Esophagus muscularis mucosa (tissue), 4 donors: ENCODE measurements around the gene LAMA3. TPM values are rescaled to one million over a fixed set of nuclear protein-coding genes. Genes with fewer than 3 reads are reported as not detected.

Experiments
- DNase-seq: peaks from one replicate; pipeline ENCODE4 v3.0.0-alpha.2; 2017; ENCODE audit errors: extremely low spot score
- H3K27ac ChIP-seq, 4 donors: fragments of 200-600 bp; sonication (generic); replicated peaks in 1 of 4; 1 replicate in 3 of 4; 2 replicates in 1 of 4; pipeline ENCODE4 v1.5.1; 2016 to 2019; ENCODE audit warnings: mild to moderate bottlenecking in 1 of 4
- H3K27me3 ChIP-seq, 4 donors: fragments of 200-600 bp; sonication (generic); one replicate each; pipeline versions ENCODE4 v1.5.1 to v1.6.0; 2016 to 2019
- H3K36me3 ChIP-seq, 4 donors: fragments of 200-600 bp; sonication (generic); one replicate each; pipeline ENCODE4 v1.5.1; 2016 to 2019
- H3K4me1 ChIP-seq, 4 donors: fragments of 200-600 bp; sonication (generic); one replicate each; pipeline ENCODE4 v1.5.1; 2016 to 2019
- H3K4me3 ChIP-seq, 4 donors: fragments of 200-600 bp; sonication (generic); 1 replicate in 2 of 4; 2 replicates in 2 of 4; pipeline ENCODE4 v1.5.1; 2016 to 2019; ENCODE audit warnings: mild to moderate bottlenecking in 4 of 4, moderate library complexity in 1 of 4
- H3K9me3 ChIP-seq, 4 donors: fragments of 200-600 bp; sonication (generic); 1 replicate in 3 of 4; 2 replicates in 1 of 4; pipeline ENCODE4 v1.5.1; 2016 to 2019
- EP300 ChIP-seq: sonication (generic); formaldehyde crosslinking; IDR thresholded peaks from one replicate; pipeline ENCODE4 v1.6.1; 2017; ENCODE audit warnings: antibody characterized with exemption
- POLR2A ChIP-seq: fragments of 450-650 bp; IDR thresholded peaks from one replicate; pipeline ENCODE4 v1.6.1; 2017; ENCODE audit warnings: antibody characterized with exemption, moderate library complexity, mild to moderate bottlenecking, low read depth
- POLR2AphosphoS5 ChIP-seq, 2 donors: sonication (generic); formaldehyde crosslinking; IDR thresholded peaks; one replicate each; pipeline ENCODE4 v1.6.1; 2017; ENCODE audit warnings: antibody characterized with exemption in 2 of 2
- WGBS: methylation state at CpG from one replicate; pipeline ENCODE4 v1.1.5; 2018; 5-methylcytosine and 5-hydroxymethylcytosine counted together
- intact Hi-C: fragments of 100-400 bp; cut with DNase I; formaldehyde crosslinking; loops from one replicate; pipeline ENCODE4 v1.15.1; 2023
- total RNA-seq, 4 donors: library from RNA; depleted of rRNA; stranded (reverse); fragments of >200 nt; gene quantifications; one replicate each; pipeline versions ENCODE4 v1.1.0 to v1.2.1, GENCODE V29; 2016
- TF ChIP-seq, protein P1 (sequence below), 3 experiments: fragments of 200-600 bp in 2 of 3; fragments of 450-650 bp in 1 of 3; sonication (generic) in 2 of 3; IDR thresholded peaks; one replicate each; pipeline ENCODE4 v1.5.1; 2017 to 2019; ENCODE audit warnings: antibody characterized with exemption in 3 of 3, mild to moderate bottlenecking in 2 of 3, moderate library complexity in 1 of 3

Gene LAMA3
- total RNA-seq, 4 donors from 2014 or later = 7.5 to 12.9 (median 11.7) TPM

GRCh38 chr18:23968638-23969604 is 279.7 kb downstream of the LAMA3 start:
- intact Hi-C loops = no loop called here
- no peak overlapping the region for H3K27ac ChIP-seq
- TF ChIP-seq POLR2A = no peak
- TF ChIP-seq, protein P1, sequence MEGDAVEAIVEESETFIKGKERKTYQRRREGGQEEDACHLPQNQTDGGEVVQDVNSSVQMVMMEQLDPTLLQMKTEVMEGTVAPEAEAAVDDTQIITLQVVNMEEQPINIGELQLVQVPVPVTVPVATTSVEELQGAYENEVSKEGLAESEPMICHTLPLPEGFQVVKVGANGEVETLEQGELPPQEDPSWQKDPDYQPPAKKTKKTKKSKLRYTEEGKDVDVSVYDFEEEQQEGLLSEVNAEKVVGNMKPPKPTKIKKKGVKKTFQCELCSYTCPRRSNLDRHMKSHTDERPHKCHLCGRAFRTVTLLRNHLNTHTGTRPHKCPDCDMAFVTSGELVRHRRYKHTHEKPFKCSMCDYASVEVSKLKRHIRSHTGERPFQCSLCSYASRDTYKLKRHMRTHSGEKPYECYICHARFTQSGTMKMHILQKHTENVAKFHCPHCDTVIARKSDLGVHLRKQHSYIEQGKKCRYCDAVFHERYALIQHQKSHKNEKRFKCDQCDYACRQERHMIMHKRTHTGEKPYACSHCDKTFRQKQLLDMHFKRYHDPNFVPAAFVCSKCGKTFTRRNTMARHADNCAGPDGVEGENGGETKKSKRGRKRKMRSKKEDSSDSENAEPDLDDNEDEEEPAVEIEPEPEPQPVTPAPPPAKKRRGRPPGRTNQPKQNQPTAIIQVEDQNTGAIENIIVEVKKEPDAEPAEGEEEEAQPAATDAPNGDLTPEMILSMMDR (IDR thresholded peaks at IDR 0.05) = no peak
- no peak for TF ChIP-seq POLR2AphosphoS5 (IDR thresholded peaks at IDR 0.05)
- TF ChIP-seq EP300 = no peak
- peak; percentile 19 for DNase-seq
- no peak overlapping the region for H3K4me3 ChIP-seq
- H3K9me3 ChIP-seq = no peaks in the 10 kb centered on the region
- WGBS = 98% methylated on average over 4 of the region's 4 CpGs
- H3K27me3 ChIP-seq = no peaks in the 10 kb centered on the region
- no peaks in the 10 kb centered on the region for H3K36me3 ChIP-seq
- peaks cover 0 to 27% (median 21%) of the 10 kb centered on the region in 4 donors for H3K4me1 ChIP-seq

- peaks cover 0 to 23% (median 15%) of the 10 kb centered on the region in 4 donors for H3K4me1 ChIP-seq
- H3K4me3 ChIP-seq = no peak overlapping the region
- H3K27me3 ChIP-seq = no peaks in the 10 kb centered on the region
- WGBS = 96% methylated on average over 6 of the region's 6 CpGs
- no peak for DNase-seq
- intact Hi-C loops = no loop called here
- no peaks in the 10 kb centered on the region for H3K9me3 ChIP-seq
- TF ChIP-seq EP300 (no peak), POLR2A (no peak), POLR2AphosphoS5 (IDR thresholded peaks at IDR 0.05) (no peak)
- TF ChIP-seq, protein P1 (IDR thresholded peaks at IDR 0.05) = no peak
- no peak overlapping the region for H3K27ac ChIP-seq
- H3K36me3 ChIP-seq = no peaks in the 10 kb centered on the region
These were observed 280.4 kb downstream of the LAMA3 start for GRCh38 chr18:23969664-23970063.

- DNase-seq = no peak
- H3K27ac ChIP-seq = no peak overlapping the region
- no peaks in the 10 kb centered on the region for H3K9me3 ChIP-seq
- no peaks in the 10 kb centered on the region for H3K36me3 ChIP-seq
- no peaks in the 10 kb centered on the region for H3K27me3 ChIP-seq
- H3K4me1 ChIP-seq = peaks cover 0 to 15% (median 8%) of the 10 kb centered on the region in 4 donors
- intact Hi-C loops = no loop called here
- TF ChIP-seq, protein P1 (IDR thresholded peaks at IDR 0.05) = no peak
- TF ChIP-seq EP300 (no peak), POLR2A (no peak), POLR2AphosphoS5 (IDR thresholded peaks at IDR 0.05) (no peak)
- H3K4me3 ChIP-seq = no peak overlapping the region
- 77% methylated on average over 5 of the region's 7 CpGs for WGBS
These were observed 281.2 kb downstream of the LAMA3 start for GRCh38 chr18:23970161-23971096.

- no peaks in the 10 kb centered on the region for H3K36me3 ChIP-seq
- H3K4me3 ChIP-seq = no peak overlapping the region
- intact Hi-C loops = no loop called here
- no peak for DNase-seq
- H3K27ac ChIP-seq = no peak overlapping the region
- H3K4me1 ChIP-seq = peaks cover 0 to 9% (median 1%) of the 10 kb centered on the region in 4 donors
- TF ChIP-seq POLR2A = no peak
- TF ChIP-seq, protein P1 (IDR thresholded peaks at IDR 0.05) = no peak
- no peak for TF ChIP-seq POLR2AphosphoS5 (IDR thresholded peaks at IDR 0.05)
- no peak for TF ChIP-seq EP300
- 78% methylated on average over 5 of the region's 5 CpGs for WGBS
- H3K9me3 ChIP-seq = no peaks in the 10 kb centered on the region
- H3K27me3 ChIP-seq = no peaks in the 10 kb centered on the region
These were observed 281.8 kb downstream of the LAMA3 start for GRCh38 chr18:23971097-23971440.
